Nephron (organoid): ENCODE data around the gene GNPTG.

Experiments used
- H3K27ac Mint-ChIP-seq, 3 experiments: 2 replicates each; pipeline ENCODE4 v1.8.0; 2020; ENCODE audit warnings: mixed read lengths in 3 of 3, mild to moderate bottlenecking in 2 of 3, moderate library complexity in 1 of 3
- H3K27me3 Mint-ChIP-seq: 2 replicates; pipeline ENCODE4 v1.8.0; 2021; ENCODE audit warnings: low read depth, mild to moderate bottlenecking, moderate library complexity, mixed read lengths
- H3K36me3 Mint-ChIP-seq: 2 replicates; pipeline ENCODE4 v1.8.0; 2020; ENCODE audit warnings: low read depth, mixed read lengths
- H3K4me1 Mint-ChIP-seq: 2 replicates; pipeline ENCODE4 v1.8.0; 2020; ENCODE audit warnings: mixed read lengths
- H3K4me3 Mint-ChIP-seq, 3 experiments: 2 replicates each; pipeline ENCODE4 v1.8.0; 2020; ENCODE audit warnings: mild to moderate bottlenecking in 3 of 3, mixed read lengths in 3 of 3, moderate library complexity in 2 of 3
- H3K9me3 Mint-ChIP-seq: 2 replicates; pipeline ENCODE4 v1.8.0; 2020; ENCODE audit warnings: mixed read lengths
- TF ChIP-seq, protein P1 (sequence below), 3 experiments: fragments of 200-600 bp; sonication (generic); IDR thresholded peaks; one replicate each; pipeline ENCODE4 v1.5.0; 2021; ENCODE audit warnings: antibody characterized with exemption in 3 of 3; ENCODE audit not compliant: unreplicated experiment in 3 of 3

Gene GNPTG

DNA sequence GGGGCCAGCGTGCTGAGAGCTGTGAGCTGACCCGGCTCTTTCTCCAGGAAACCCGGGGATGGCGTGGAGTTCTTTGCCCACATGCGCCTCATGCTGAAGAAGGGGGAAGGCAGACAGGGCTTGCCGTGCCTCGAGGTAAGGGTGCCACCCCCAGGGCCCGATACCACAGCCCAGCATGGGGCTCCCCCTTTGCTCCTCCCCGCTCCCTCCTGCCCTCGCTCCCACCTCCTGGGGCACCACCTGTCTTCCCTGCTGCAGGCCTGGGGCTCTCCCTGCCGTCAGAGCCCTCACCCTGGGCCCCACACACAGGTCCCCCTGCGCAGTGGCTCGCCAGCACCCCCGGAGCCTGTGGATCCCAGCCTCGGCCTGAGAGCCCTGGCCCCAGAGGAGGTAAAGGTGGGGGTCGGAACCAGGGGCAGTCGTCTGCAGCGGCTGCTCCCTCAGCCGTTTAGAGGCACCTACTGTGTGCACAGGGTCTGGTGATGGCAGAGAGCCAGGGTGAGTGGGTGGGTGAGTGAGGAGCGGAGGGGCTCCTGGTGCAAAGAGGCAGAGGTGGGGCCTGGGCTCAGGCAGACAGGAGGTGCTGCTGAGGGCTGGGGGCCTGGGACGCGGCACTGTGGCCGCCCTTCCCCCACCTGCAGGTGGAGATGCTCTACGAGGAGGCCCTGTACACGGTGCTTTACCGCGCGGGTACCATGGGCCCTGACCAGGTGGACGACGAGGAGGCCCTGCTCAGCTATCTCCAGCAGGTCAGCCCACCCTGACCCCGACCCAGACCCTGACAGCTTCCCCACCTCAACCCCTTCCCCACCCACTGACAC is 12.7 kb upstream of the GNPTG start:
- Mint-ChIP-seq H3K4me1 (peaks cover 5% of the 10 kb centered on the region), H3K36me3 (no peaks in the 10 kb centered on the region)

GRCh38 chr16:1340730-1341494 is 10.8 kb upstream of the GNPTG start:
- Mint-ChIP-seq H3K36me3 (no peaks in the 10 kb centered on the region), H3K9me3 (no peaks in the 10 kb centered on the region), H3K27me3 (peaks cover 39% of the 10 kb centered on the region), H3K4me3 (no peak overlapping the region), H3K27ac (no peak overlapping the region), H3K4me1 (peaks cover 5% of the 10 kb centered on the region)
- TF ChIP-seq, protein P1, sequence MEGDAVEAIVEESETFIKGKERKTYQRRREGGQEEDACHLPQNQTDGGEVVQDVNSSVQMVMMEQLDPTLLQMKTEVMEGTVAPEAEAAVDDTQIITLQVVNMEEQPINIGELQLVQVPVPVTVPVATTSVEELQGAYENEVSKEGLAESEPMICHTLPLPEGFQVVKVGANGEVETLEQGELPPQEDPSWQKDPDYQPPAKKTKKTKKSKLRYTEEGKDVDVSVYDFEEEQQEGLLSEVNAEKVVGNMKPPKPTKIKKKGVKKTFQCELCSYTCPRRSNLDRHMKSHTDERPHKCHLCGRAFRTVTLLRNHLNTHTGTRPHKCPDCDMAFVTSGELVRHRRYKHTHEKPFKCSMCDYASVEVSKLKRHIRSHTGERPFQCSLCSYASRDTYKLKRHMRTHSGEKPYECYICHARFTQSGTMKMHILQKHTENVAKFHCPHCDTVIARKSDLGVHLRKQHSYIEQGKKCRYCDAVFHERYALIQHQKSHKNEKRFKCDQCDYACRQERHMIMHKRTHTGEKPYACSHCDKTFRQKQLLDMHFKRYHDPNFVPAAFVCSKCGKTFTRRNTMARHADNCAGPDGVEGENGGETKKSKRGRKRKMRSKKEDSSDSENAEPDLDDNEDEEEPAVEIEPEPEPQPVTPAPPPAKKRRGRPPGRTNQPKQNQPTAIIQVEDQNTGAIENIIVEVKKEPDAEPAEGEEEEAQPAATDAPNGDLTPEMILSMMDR (IDR thresholded peaks at IDR 0.05; ENCODE audit: unreplicated experiment in 3 of 3): no peak

More for the DNA sequence above, 12.7 kb upstream of the GNPTG start:
- H3K9me3 Mint-ChIP-seq: no peaks in the 10 kb centered on the region
- H3K4me3 Mint-ChIP-seq: no peak overlapping the region
- TF ChIP-seq, protein P1 (IDR thresholded peaks at IDR 0.05; ENCODE audit: unreplicated experiment in 3 of 3): no peak
- H3K27ac Mint-ChIP-seq: no peak overlapping the region
- H3K27me3 Mint-ChIP-seq: peaks cover 52% of the 10 kb centered on the region

DNA sequence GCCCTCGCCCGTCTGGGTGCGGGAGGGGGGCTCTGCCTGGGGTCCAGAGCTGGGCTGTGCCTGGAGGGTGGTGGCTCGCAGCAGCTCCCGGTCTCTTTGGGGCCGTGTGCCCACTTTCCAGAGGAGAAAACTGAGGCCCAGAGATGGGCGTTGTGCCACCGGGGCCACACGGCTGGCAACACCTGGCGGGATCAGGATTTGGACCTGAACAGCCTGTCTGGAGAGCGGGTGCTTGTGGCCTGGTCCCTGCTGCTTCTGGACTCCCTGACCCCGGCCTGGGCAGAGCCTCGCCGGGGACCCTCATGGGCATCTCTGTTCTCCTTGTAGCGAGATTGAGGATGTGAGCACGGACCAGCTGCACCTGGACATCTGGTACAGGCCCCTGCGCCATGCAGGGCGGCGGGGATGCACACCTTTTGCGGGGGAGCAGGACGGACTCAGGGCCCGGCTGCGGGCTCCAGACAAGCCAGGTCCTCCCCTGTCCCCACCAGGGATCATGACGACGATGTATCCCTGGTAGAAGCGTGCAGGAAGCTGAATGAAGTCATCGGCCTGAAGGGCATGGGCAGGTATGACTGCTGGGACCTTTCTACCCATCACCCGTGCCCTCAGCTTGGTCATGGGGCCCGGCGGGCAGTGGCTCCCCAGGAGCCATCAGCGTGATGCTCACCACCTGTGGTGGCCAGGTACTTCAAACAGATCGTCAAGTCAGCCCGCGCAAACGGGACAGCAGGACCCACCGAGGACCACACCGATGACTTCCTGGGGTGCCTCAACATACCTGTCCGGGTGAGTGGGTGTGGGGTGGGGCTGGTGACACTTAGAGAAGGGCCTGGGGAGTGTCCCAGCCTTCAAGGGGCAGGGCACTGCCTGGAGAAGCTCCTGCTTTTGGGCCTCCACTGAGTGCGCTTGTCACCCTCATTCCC is 10.0 kb upstream of the GNPTG start:
- Mint-ChIP-seq H3K27ac (no peak overlapping the region), H3K4me3 (no peak overlapping the region), H3K9me3 (no peaks in the 10 kb centered on the region), H3K4me1 (peaks cover 5% of the 10 kb centered on the region), H3K36me3 (no peaks in the 10 kb centered on the region), H3K27me3 (peaks cover 31% of the 10 kb centered on the region)
- TF ChIP-seq, protein P1 (IDR thresholded peaks at IDR 0.05; ENCODE audit: unreplicated experiment in 3 of 3): no peak

DNA sequence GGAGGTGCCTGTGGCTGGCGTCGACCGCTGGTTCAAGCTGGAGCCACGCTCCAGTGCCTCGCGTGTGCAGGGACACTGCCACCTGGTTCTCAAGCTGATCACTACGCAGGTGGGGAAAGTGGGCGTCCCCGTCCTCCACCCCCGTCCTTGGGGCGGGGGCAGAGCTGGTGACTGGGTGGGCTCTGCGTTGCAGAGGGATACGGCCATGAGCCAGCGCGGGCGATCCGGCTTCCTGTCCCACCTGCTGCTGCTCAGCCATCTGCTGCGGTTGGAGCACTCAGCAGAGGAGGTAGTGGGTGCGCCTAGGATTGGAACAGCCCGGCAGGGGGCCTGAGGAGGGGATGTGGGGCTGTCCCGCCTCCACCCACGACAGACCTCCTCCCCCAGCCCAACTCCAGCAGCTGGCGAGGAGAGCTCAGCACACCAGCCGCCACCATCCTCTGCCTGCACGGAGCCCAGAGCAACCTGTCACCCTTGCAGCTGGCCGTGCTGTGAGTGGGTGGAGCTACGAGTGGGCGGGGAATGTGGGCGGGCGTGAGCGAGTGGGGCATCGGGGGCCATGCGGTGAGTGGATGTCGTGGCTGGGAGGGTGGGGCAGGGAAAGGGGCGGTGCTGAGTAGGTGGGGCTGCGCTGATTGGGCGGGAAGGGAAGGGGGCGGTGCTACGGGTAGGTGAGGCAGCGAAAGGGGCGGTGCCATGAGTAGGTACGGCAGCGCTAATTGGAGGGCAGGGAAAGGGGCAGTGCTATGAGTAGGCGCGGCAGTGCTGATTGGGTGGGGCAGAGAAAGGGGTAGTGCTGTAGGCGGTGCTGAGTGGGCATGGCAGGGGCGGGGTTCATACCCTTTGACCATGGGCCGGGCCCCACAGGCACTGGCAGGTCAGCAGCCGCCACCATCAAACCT is 9.0 kb upstream of the GNPTG start:
- Mint-ChIP-seq H3K4me3 (peak overlapping the region; percentile 61 to 84 (median 80)), H3K9me3 (no peaks in the 10 kb centered on the region), H3K36me3 (no peaks in the 10 kb centered on the region)

More for the DNA sequence above, 9.0 kb upstream of the GNPTG start:
- Mint-ChIP-seq H3K27me3 (peaks cover 21% of the 10 kb centered on the region), H3K27ac (no peak overlapping the region), H3K4me1 (peaks cover 5% of the 10 kb centered on the region)
- TF ChIP-seq, protein P1 (IDR thresholded peaks at IDR 0.05; ENCODE audit: unreplicated experiment in 3 of 3): no peak
